HL-60/S4 (cell line): ENCODE measurements around the gene PI16.

ENCODE experiments used
- in situ Hi-C: fragments of 300-500 bp; cut with MboI; formaldehyde crosslinking; loops from 2 replicates; pipeline ENCODE4 v1.14.3; 2022; ENCODE audit warnings: low sequenced_read_pairs

The PI16 gene

GRCh38 chr6:36954262-36954931 lies at the start of gene PI16:
TSS of gene PI16 (plus strand) at chr6:36954738. CDS start at chr6:36954761, 23 bp downstream.
- in situ Hi-C loops = no loop called here

GRCh38 chr6:36904851-36905393 lies 49.6 kb upstream of the PI16 start:
- in situ Hi-C loops = no loop called here

- in situ Hi-C loops = no loop called here
These were observed 47.8 kb upstream of the PI16 start for GRCh38 chr6:36906539-36907325.

GRCh38 chr6:36907781-36908180 lies 46.8 kb upstream of the PI16 start:
- in situ Hi-C loops = no loop called here

- in situ Hi-C loops = no loop called here
These were observed 45.8 kb upstream of the PI16 start for GRCh38 chr6:36908747-36909146.

- in situ Hi-C loops = no loop called here
These were observed 42.5 kb upstream of the PI16 start for GRCh38 chr6:36912030-36912454.

- in situ Hi-C loops = no loop called here
These were observed 42.0 kb upstream of the PI16 start for GRCh38 chr6:36912586-36912985.

GRCh38 chr6:36913082-36913481 lies 41.5 kb upstream of the PI16 start:
- in situ Hi-C loops = no loop called here

GRCh38 chr6:36914227-36914794 lies 40.2 kb upstream of the PI16 start:
- in situ Hi-C loops = no loop called here

GRCh38 chr6:36915599-36915998 lies 38.9 kb upstream of the PI16 start:
- in situ Hi-C loops = no loop called here

- in situ Hi-C loops = no loop called here
These were observed 38.4 kb upstream of the PI16 start for GRCh38 chr6:36916126-36916525.

GRCh38 chr6:36917541-36918193 lies 36.9 kb upstream of the PI16 start:
- in situ Hi-C loops = no loop called here

GRCh38 chr6:36920049-36920448 lies 34.5 kb upstream of the PI16 start:
- in situ Hi-C loops = no loop called here

- in situ Hi-C loops = no loop called here
These were observed 34.0 kb upstream of the PI16 start for GRCh38 chr6:36920546-36920945.

GRCh38 chr6:36924131-36924530 lies 30.4 kb upstream of the PI16 start:
- in situ Hi-C loops = no loop called here

GRCh38 chr6:36924778-36925374 lies 29.7 kb upstream of the PI16 start:
- in situ Hi-C loops = no loop called here

GRCh38 chr6:36925809-36926208 lies 28.7 kb upstream of the PI16 start:
- in situ Hi-C loops = no loop called here

GRCh38 chr6:36926708-36927513 lies 27.6 kb upstream of the PI16 start:
- in situ Hi-C loops = no loop called here

GRCh38 chr6:36927691-36928546 lies 26.6 kb upstream of the PI16 start:
- in situ Hi-C loops = no loop called here
